CD4-positive, alpha-beta T cell treated with Interleukin-1 beta for 1 hour (primary cell): Measurements from ENCODE around the gene FAM3D.
"Not testable (repeated sequence)": the region's sequence is repeated elsewhere in the genome, so short reads cannot be mapped to it uniquely, and the experiment has no call there.

Experiments
- DNase-seq, 2 donors: peaks; one replicate each; pipeline ENCODE4 v3.0.0-alpha.2; 2020 to 2022

Gene FAM3D

GRCh38 chr3:58683001-58683458, 16.5 kb upstream of the FAM3D start:
- DNase-seq: peak in 1 of 2 donors; percentile 12

- no peak for DNase-seq
Measured at GRCh38 chr3:58681863-58682262, 15.3 kb upstream of the FAM3D start.

GRCh38 chr3:58680879-58681525, 14.4 kb upstream of the FAM3D start:
- no peak for DNase-seq

GRCh38 chr3:58679974-58680666, 13.5 kb upstream of the FAM3D start:
- no peak for DNase-seq

GRCh38 chr3:58679446-58679845, 12.9 kb upstream of the FAM3D start:
- DNase-seq: no peak

GRCh38 chr3:58678177-58678970, 11.8 kb upstream of the FAM3D start:
- not testable (repeated sequence) for DNase-seq

GRCh38 chr3:58672880-58673279, 6.3 kb upstream of the FAM3D start:
- DNase-seq: no peak

- DNase-seq: no peak
Measured at GRCh38 chr3:58672451-58672850, 5.9 kb upstream of the FAM3D start.

- DNase-seq: no peak
Measured at GRCh38 chr3:58670506-58671135, 4.0 kb upstream of the FAM3D start.

- no peak for DNase-seq
Measured at GRCh38 chr3:58668247-58668646, 1.7 kb upstream of the FAM3D start.

- no peak for DNase-seq
Measured at GRCh38 chr3:58667704-58668103, 1.1 kb upstream of the FAM3D start.

GRCh38 chr3:58667229-58667628, 655 bp upstream of the FAM3D start:
- DNase-seq: no peak

GRCh38 chr3:58665405-58665804, 1.2 kb downstream of the FAM3D start:
- DNase-seq: no peak

GRCh38 chr3:58664611-58665010, 2.0 kb downstream of the FAM3D start:
- no peak for DNase-seq

- no peak for DNase-seq
Measured at GRCh38 chr3:58661836-58662420, 4.6 kb downstream of the FAM3D start.

GRCh38 chr3:58660998-58661397, 5.6 kb downstream of the FAM3D start:
- DNase-seq: no peak

GRCh38 chr3:58659051-58659675, 7.4 kb downstream of the FAM3D start:
- no peak for DNase-seq

GRCh38 chr3:58658508-58658907, 8.1 kb downstream of the FAM3D start:
- no peak for DNase-seq

- no peak for DNase-seq
Measured at GRCh38 chr3:58657571-58658141, 8.9 kb downstream of the FAM3D start.

- no peak for DNase-seq
Measured at GRCh38 chr3:58657036-58657520, 9.5 kb downstream of the FAM3D start.

GRCh38 chr3:58656631-58657030, 9.9 kb downstream of the FAM3D start:
- DNase-seq: no peak

- no peak for DNase-seq
Measured at GRCh38 chr3:58654466-58654865, 12.1 kb downstream of the FAM3D start.
